ENCODE measurements around the gene SHLD2. TPM values are rescaled to one million over a fixed set of nuclear protein-coding genes. Genes with fewer than 3 reads are reported as not detected.
"Not testable (repeated sequence)": the region's sequence is repeated elsewhere in the genome, so short reads cannot be mapped to it uniquely, and the experiment has no call there.

The SHLD2 gene
- total RNA-seq, 1 experiment from 2014 or later: 27.6 TPM

GRCh38 chr10:87171670-87172069 is 76.7 kb downstream of the SHLD2 start:
- H3K4me3 Mint-ChIP-seq; POLR2A ChIA-PET; DNase-seq (ENCODE audit: low spot score); H3K27ac Mint-ChIP-seq; ATAC-seq; H3K27me3 Mint-ChIP-seq (ENCODE audit: low read depth); H3K4me1 Mint-ChIP-seq; H3K9me3 Mint-ChIP-seq; CTCF ChIA-PET; H3K36me3 Mint-ChIP-seq: not testable (repeated sequence)

DNA sequence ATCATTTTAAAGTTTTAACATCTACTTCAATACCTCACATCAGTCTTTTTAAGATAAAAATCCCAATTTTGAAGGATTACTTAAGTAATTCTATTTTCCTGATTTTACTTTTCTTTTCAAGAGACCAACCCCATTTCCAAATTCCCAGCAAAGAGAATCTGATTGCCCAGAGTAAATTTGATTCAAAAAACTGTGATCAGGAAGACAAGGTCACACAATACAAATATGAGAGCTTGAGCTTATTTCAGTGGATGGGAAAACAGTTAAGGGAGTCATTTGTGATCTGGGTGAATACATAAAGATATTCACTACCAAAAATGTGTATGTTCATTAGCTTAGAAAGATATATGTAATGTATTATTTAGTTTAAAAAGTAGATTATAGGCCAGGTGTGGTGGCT is 77.2 kb downstream of the SHLD2 start:
- H3K9me3 Mint-ChIP-seq; H3K27ac Mint-ChIP-seq; CTCF ChIA-PET; H3K27me3 Mint-ChIP-seq (ENCODE audit: low read depth); ATAC-seq; H3K4me3 Mint-ChIP-seq; DNase-seq (ENCODE audit: low spot score); POLR2A ChIA-PET; H3K4me1 Mint-ChIP-seq; H3K36me3 Mint-ChIP-seq: not testable (repeated sequence)

DNA sequence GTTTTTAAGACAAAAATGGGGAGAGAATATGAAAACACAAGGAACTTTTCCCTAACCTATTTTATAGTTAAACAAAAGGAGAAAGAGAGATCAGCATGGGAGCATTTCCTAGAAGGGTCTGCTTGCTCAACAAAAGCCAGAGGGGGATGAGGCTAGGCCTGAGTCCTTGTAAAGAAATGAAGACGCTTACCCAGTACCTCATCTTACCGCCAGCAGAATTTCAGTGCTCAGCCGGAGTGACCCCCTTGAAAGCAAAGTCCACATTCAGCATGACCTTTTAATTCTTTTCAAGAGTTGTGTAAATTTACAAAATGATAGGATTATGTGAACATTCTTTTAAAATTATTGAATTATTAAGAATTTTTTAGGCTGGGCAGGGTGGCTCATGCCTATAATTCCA is 82.6 kb downstream of the SHLD2 start:
- ATAC-seq; H3K4me1 Mint-ChIP-seq; H3K27ac Mint-ChIP-seq; H3K4me3 Mint-ChIP-seq; H3K36me3 Mint-ChIP-seq; POLR2A ChIA-PET; H3K27me3 Mint-ChIP-seq (ENCODE audit: low read depth); H3K9me3 Mint-ChIP-seq; CTCF ChIA-PET; DNase-seq (ENCODE audit: low spot score): not testable (repeated sequence)

DNA sequence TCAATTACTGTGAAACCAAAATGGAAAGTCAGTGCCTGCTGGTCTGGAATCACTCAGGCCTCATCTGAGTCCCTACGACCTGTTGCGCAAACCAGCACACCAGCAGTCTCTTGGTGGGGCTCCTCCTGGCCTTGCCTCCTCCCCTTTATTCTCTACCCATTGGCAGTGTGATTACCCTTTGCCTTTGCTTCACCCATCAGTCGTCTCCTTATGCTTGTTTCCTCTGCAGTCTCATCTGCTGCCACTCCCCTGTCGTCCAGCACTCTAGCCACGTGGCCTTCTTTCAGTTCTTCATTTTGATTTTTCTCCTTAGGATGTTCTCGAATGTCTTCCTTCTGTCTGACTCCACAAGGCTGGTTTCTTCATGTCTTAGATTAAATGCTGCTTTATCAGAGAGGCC is 89.4 kb downstream of the SHLD2 start:
- H3K27ac Mint-ChIP-seq; H3K27me3 Mint-ChIP-seq (ENCODE audit: low read depth); DNase-seq (ENCODE audit: low spot score); H3K4me1 Mint-ChIP-seq; POLR2A ChIA-PET; H3K4me3 Mint-ChIP-seq; H3K9me3 Mint-ChIP-seq; CTCF ChIA-PET; ATAC-seq: not testable (repeated sequence)
- peaks cover 33% of the 10 kb centered on the region for H3K36me3 Mint-ChIP-seq

DNA sequence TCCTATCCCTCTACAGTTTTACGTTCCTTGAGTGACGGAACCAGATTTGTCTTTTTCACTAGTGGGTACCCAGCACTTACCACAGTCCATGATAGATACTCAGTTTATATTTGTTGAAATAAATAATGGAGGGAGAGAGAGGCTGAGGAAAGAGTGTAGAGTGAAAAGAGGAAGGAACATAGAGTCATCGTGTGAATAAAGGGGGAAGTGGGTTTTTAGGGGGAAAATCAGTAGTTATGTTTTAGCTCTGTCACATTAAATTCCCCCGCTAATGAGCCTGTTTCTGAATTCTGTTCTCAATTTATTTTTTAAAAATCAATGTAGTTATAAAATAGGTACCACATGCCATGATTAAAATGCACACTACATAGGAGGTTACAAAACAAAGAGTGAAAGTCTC is 91.0 kb downstream of the SHLD2 start:
- DNase-seq (ENCODE audit: low spot score); CTCF ChIA-PET; H3K27me3 Mint-ChIP-seq (ENCODE audit: low read depth); H3K4me1 Mint-ChIP-seq; H3K9me3 Mint-ChIP-seq; H3K4me3 Mint-ChIP-seq; H3K27ac Mint-ChIP-seq; POLR2A ChIA-PET; ATAC-seq: not testable (repeated sequence)
- H3K36me3 Mint-ChIP-seq: peaks cover 34% of the 10 kb centered on the region

DNA sequence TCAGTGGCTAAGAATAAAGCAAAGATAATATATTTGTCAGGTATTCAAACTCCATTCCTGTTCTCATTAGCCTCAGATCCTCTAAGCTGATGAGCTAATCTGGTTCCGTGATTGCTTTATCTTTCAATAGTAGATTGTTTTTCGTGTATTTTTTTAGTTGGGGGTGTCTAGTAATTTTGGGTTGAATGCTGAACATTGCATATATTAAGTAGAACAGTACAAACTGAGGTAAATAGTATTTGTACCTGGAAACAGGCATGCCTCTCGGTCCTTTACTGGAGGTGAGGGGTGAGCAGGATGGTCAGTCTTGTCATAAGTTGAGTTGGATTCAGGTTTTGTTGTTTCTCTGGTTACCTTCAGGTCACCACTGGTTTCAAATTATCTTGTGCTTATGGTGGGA is 92.6 kb downstream of the SHLD2 start:
- POLR2A ChIA-PET; CTCF ChIA-PET; H3K9me3 Mint-ChIP-seq; H3K4me1 Mint-ChIP-seq; H3K27me3 Mint-ChIP-seq (ENCODE audit: low read depth); DNase-seq (ENCODE audit: low spot score); H3K27ac Mint-ChIP-seq; ATAC-seq; H3K4me3 Mint-ChIP-seq: not testable (repeated sequence)
- peaks cover 30% of the 10 kb centered on the region for H3K36me3 Mint-ChIP-seq

DNA sequence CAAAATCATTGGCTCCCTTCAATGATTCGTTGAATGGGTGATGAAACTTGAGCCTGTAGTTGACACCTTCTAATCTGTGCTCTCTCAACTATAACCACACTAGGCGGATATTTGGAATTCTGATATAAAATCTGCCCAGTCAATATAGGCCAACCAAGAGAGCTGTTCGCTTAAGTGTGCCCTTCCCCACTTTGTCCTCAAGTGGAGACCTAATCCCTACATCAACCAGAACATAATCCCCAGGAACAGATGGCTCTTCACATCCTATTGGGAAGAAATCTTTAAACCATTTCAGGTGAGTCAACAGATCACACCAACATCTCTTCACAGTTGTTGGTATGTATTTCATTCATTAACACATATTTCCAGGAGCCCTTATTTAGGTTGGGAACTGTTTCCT is 96.8 kb downstream of the SHLD2 start:
- ATAC-seq; H3K27ac Mint-ChIP-seq; DNase-seq (ENCODE audit: low spot score); CTCF ChIA-PET; H3K4me3 Mint-ChIP-seq; H3K4me1 Mint-ChIP-seq; H3K27me3 Mint-ChIP-seq (ENCODE audit: low read depth); POLR2A ChIA-PET; H3K9me3 Mint-ChIP-seq: not testable (repeated sequence)
- H3K36me3 Mint-ChIP-seq: peaks cover 16% of the 10 kb centered on the region

DNA sequence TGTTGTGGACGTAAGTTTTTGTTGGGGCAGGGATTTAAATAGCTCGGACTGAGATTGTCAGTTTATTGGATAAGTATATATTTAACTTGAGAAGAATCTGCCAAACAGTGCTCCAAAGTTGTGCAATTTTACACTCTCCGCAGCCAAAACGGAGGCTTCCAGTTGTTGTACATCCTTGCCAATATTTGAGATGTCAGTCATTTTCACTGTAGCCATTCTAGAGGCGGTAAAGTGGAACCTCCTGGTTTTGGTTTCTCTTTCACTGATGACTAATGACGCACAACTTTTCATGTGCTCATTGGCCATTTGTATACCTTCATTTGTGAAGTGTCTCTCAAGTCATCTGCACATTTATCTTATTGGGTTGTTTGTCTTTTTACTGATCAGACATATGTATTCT is 105.9 kb downstream of the SHLD2 start:
- H3K9me3 Mint-ChIP-seq; H3K4me3 Mint-ChIP-seq; DNase-seq (ENCODE audit: low spot score); H3K27me3 Mint-ChIP-seq (ENCODE audit: low read depth); CTCF ChIA-PET; H3K27ac Mint-ChIP-seq; H3K36me3 Mint-ChIP-seq; POLR2A ChIA-PET; ATAC-seq; H3K4me1 Mint-ChIP-seq: not testable (repeated sequence)

- POLR2A ChIA-PET; H3K9me3 Mint-ChIP-seq; H3K36me3 Mint-ChIP-seq; H3K4me1 Mint-ChIP-seq; H3K27me3 Mint-ChIP-seq (ENCODE audit: low read depth); CTCF ChIA-PET; H3K4me3 Mint-ChIP-seq; ATAC-seq; DNase-seq (ENCODE audit: low spot score); H3K27ac Mint-ChIP-seq: not testable (repeated sequence)
These were observed 109.8 kb downstream of the SHLD2 start for GRCh38 chr10:87204801-87205200.

GRCh38 chr10:87206922-87207321 is 111.9 kb downstream of the SHLD2 start:
- H3K4me3 Mint-ChIP-seq; H3K9me3 Mint-ChIP-seq; H3K27me3 Mint-ChIP-seq (ENCODE audit: low read depth); DNase-seq (ENCODE audit: low spot score); H3K27ac Mint-ChIP-seq; H3K4me1 Mint-ChIP-seq; ATAC-seq; H3K36me3 Mint-ChIP-seq; POLR2A ChIA-PET; CTCF ChIA-PET: not testable (repeated sequence)

Measured in WTC11 (cell line).